HFFc6 (cell line): ENCODE data around the gene HMOX2. TPM values are rescaled to one million over a fixed set of nuclear protein-coding genes. Genes with fewer than 3 reads are reported as not detected.

Experiments
- DNase-seq: peaks from one replicate; pipeline ENCODE4 v3.0.0-alpha.2; 2018
- H3K27ac Mint-ChIP-seq: 2 replicates; pipeline ENCODE4 v1.8.0; 2020; ENCODE audit warnings: mild to moderate bottlenecking, mixed read lengths
- H3K27me3 Mint-ChIP-seq: 2 replicates; pipeline ENCODE4 v1.8.0; 2021; ENCODE audit warnings: mild to moderate bottlenecking, moderate library complexity, mixed read lengths; ENCODE audit not compliant: insufficient read depth
- H3K36me3 Mint-ChIP-seq: 2 replicates; pipeline ENCODE4 v1.8.0; 2021; ENCODE audit warnings: low read depth, mixed read lengths
- H3K4me1 Mint-ChIP-seq: 2 replicates; pipeline ENCODE4 v1.8.0; 2020; ENCODE audit warnings: low read depth, mixed read lengths
- H3K4me3 Mint-ChIP-seq: 2 replicates; pipeline ENCODE4 v1.8.0; 2020; ENCODE audit warnings: mild to moderate bottlenecking, moderate library complexity, mixed read lengths
- H3K9me3 Mint-ChIP-seq: 2 replicates; pipeline ENCODE4 v1.8.0; 2020; ENCODE audit warnings: mild to moderate bottlenecking, mixed read lengths
- CTCF ChIP-seq: fragments of 200-600 bp; sonication (generic); IDR thresholded peaks from 2 replicates; pipeline ENCODE4 v1.5.0; 2021; ENCODE audit warnings: antibody characterized with exemption, mild to moderate bottlenecking
- total RNA-seq, 6 experiments: library from RNA; stranded (reverse); fragmentation: NEBNext Ultra II Directional; extraction: Animal tissue kit (Norgen Biotek cat#: 25700); gene quantifications; 2 replicates in 1 of 6; 3 replicates in 5 of 6; pipeline ENCODE4 v1.2.3, GENCODE V29; 2021

HMOX2 gene
- total RNA-seq, 6 experiments from 2014 or later: 45.2 to 60.5 (median 54.9) TPM

- no peaks in the 10 kb centered on the region for H3K27me3 Mint-ChIP-seq
- H3K36me3 Mint-ChIP-seq: no peaks in the 10 kb centered on the region
- H3K4me1 Mint-ChIP-seq: no peaks in the 10 kb centered on the region; the same call in 1 of the 2 replicates
- no peak overlapping the region for H3K4me3 Mint-ChIP-seq
- H3K27ac Mint-ChIP-seq: no peak overlapping the region
- DNase-seq: no peak
- H3K9me3 Mint-ChIP-seq: no peaks in the 10 kb centered on the region
- TF ChIP-seq CTCF: no peak
Observed at GRCh38 chr16:4519274-4520058, 43.3 kb downstream of the HMOX2 start.

- Mint-ChIP-seq H3K27me3 (peaks cover 5% of the 10 kb centered on the region; the same call in 1 of the 2 replicates), H3K36me3 (no peaks in the 10 kb centered on the region), H3K4me3 (no peak overlapping the region), H3K9me3 (no peaks in the 10 kb centered on the region), H3K4me1 (no peaks in the 10 kb centered on the region; the same call in 1 of the 2 replicates), H3K27ac (no peak overlapping the region)
- no peak for DNase-seq
- no peak for TF ChIP-seq CTCF
Observed at GRCh38 chr16:4520913-4521312, 44.7 kb downstream of the HMOX2 start.

GRCh38 chr16:4522051-4522581 lies 45.9 kb downstream of the HMOX2 start:
- DNase-seq: no peak
- Mint-ChIP-seq H3K36me3 (no peaks in the 10 kb centered on the region), H3K9me3 (no peaks in the 10 kb centered on the region), H3K4me3 (no peak overlapping the region), H3K27me3 (peaks cover 7% of the 10 kb centered on the region; the same call in 1 of the 2 replicates), H3K4me1 (no peaks in the 10 kb centered on the region; the same call in 1 of the 2 replicates), H3K27ac (no peak overlapping the region)
- no peak for TF ChIP-seq CTCF

GRCh38 chr16:4523686-4524085 lies 47.5 kb downstream of the HMOX2 start:
- no peak overlapping the region for H3K4me3 Mint-ChIP-seq
- H3K27ac Mint-ChIP-seq: no peak overlapping the region
- H3K9me3 Mint-ChIP-seq: no peaks in the 10 kb centered on the region
- H3K27me3 Mint-ChIP-seq: peaks cover 7% of the 10 kb centered on the region; the same call in 1 of the 2 replicates
- no peak for DNase-seq
- no peaks in the 10 kb centered on the region for H3K36me3 Mint-ChIP-seq
- TF ChIP-seq CTCF: no peak
- H3K4me1 Mint-ChIP-seq: no peaks in the 10 kb centered on the region; the same call in 1 of the 2 replicates

GRCh38 chr16:4524571-4524970 lies 48.4 kb downstream of the HMOX2 start:
- no peaks in the 10 kb centered on the region for H3K36me3 Mint-ChIP-seq
- no peaks in the 10 kb centered on the region for H3K9me3 Mint-ChIP-seq
- no peak for DNase-seq
- H3K4me1 Mint-ChIP-seq: peaks cover 7% of the 10 kb centered on the region
- H3K27ac Mint-ChIP-seq: no peak overlapping the region
- H3K4me3 Mint-ChIP-seq: no peak overlapping the region
- H3K27me3 Mint-ChIP-seq: peaks cover 11% of the 10 kb centered on the region
- TF ChIP-seq CTCF: no peak
